H1 (cell line): ENCODE data around the gene SPEF2. TPM values are rescaled to one million over a fixed set of nuclear protein-coding genes. Genes with fewer than 3 reads are reported as not detected.

Experiments used
- KDM4A ChIP-seq: IDR thresholded peaks from one replicate; pipeline ENCODE4 v1.7.1; 2012; ENCODE audit warnings: low read depth, mild to moderate bottlenecking, moderate library complexity, low read length, inconsistent platforms; ENCODE audit not compliant: severe bottlenecking
- NRF1 ChIP-seq: IDR thresholded peaks from 2 replicates; pipeline ENCODE4 v1.6.1; 2011; ENCODE audit warnings: mild to moderate bottlenecking, low read depth, low read length, improper control_type of control experiment
- SIX5 ChIP-seq: IDR thresholded peaks from 2 replicates; pipeline ENCODE4 v1.6.1; 2011; ENCODE audit warnings: mild to moderate bottlenecking, low read depth, low read length
- SP1 ChIP-seq: IDR thresholded peaks from 2 replicates; pipeline ENCODE4 v1.6.1; 2011; ENCODE audit warnings: low read depth, low read length
- TCF12 ChIP-seq: IDR thresholded peaks from 2 replicates; pipeline ENCODE4 v1.6.1; 2011; ENCODE audit warnings: low read depth, mild to moderate bottlenecking, low read length
- polyA plus RNA-seq, 7 experiments: library from polyadenylated mRNA; depleted of rRNA in 3 of 7; stranded (reverse) in 5 of 7; unstranded in 2 of 7; fragments of >200 nt in 5 of 7; fragments of 200-250 nt in 2 of 7; gene quantifications; 1 replicate in 5 of 7; 2 replicates in 1 of 7; 4 replicates in 1 of 7; pipeline versions ENCODE4 v1.2.1 to v1.2.3, GENCODE V29; 2011 to 2013; ENCODE audit warnings: missing spikeins in 2 of 7, mixed read lengths in 2 of 7
- total RNA-seq: library from RNA; stranded (reverse); fragmentation: NEBNext Ultra II Directional; extraction: Animal tissue kit (Norgen Biotek cat#: 25700); gene quantifications from 2 replicates; pipeline ENCODE4 v1.2.1, GENCODE V29; 2021

The SPEF2 gene
- total and polyA plus RNA-seq, 2 of the 8 experiments (the other 6 are each of a cell fraction or from before 2014, with no cell fraction given): 0.14 to 0.73 TPM

GRCh38 chr5:35853631-35854030 lies 236.0 kb downstream of the SPEF2 start (continued):
- no peak for TF ChIP-seq TCF12
- no peak for TF ChIP-seq KDM4A
- no peak for TF ChIP-seq NRF1
- TF ChIP-seq SIX5: no peak
- no peak for TF ChIP-seq SP1
